GM11168 (cell line): ENCODE data around the gene PDZRN4.
"Not testable (repeated sequence)": the region's sequence is repeated elsewhere in the genome, so short reads cannot be mapped to it uniquely, and the experiment has no call there.

ENCODE experiments used
- in situ Hi-C: fragments of 300-500 bp; cut with MboI; formaldehyde crosslinking; loops from one replicate; pipeline ENCODE4 v1.12.0; 2022; ENCODE audit warnings: low sequenced_read_pairs; ENCODE audit not compliant: unreplicated experiment

PDZRN4 gene

GRCh38 chr12:41606468-41607445, 418.6 kb downstream of the PDZRN4 start:
- in situ Hi-C loops: no loop called here

GRCh38 chr12:41612892-41613557, 424.9 kb downstream of the PDZRN4 start:
- in situ Hi-C loops: no loop called here

GRCh38 chr12:41615174-41615573, 427.1 kb downstream of the PDZRN4 start:
- in situ Hi-C loops: not testable (repeated sequence)

- in situ Hi-C loops: no loop called here
Measured at GRCh38 chr12:41619705-41620104, 431.6 kb downstream of the PDZRN4 start.

GRCh38 chr12:41621291-41621690, 433.2 kb downstream of the PDZRN4 start:
- in situ Hi-C loops: no loop called here
